GM12878 (cell line): ENCODE results near the gene SH2D3A. TPM values are rescaled to one million over a fixed set of nuclear protein-coding genes. Genes with fewer than 3 reads are reported as not detected.

Experiments used
- ATAC-seq: fragments of 200-7000 bp; cut with Tn5 transposase; 3 replicates; pipeline ENCODE4 v1.9.1; 2020; ENCODE audit warnings: mild to moderate bottlenecking, moderate library complexity
- BruUV-seq: library from RNA; stranded (reverse); fragments of 400-500 nt; replicated peaks from 2 replicates; lab custom pipeline; 2021; lab: Mats Ljungman, UMichigan
- CTCF ChIA-PET: fragments of 300-600 bp; sonication (Branson Sonifier 250); formaldehyde crosslinking; extraction: SDS; loops from one replicate; lab custom pipeline; 2021; ENCODE audit warnings: inconsistent platforms; lab: Yijun Ruan, JAX
- POLR2A ChIA-PET: fragments of 350-600 bp; formaldehyde crosslinking; extraction: SDS; loops from one replicate; lab custom pipeline; 2021; ENCODE audit warnings: inconsistent platforms; lab: Charles Lee
- RAD21 ChIA-PET: fragments of 300-600 bp; sonication (Branson Sonifier 250); formaldehyde crosslinking; loops from one replicate; lab custom pipeline; 2023; ENCODE audit warnings: antibody characterized with exemption; ENCODE audit not compliant: unreplicated experiment; lab: Charles Lee
- SMC1A ChIA-PET: fragments of 300-600 bp; sonication (Branson Sonifier 250); formaldehyde crosslinking; loops from one replicate; lab custom pipeline; 2023; ENCODE audit not compliant: unreplicated experiment, uncharacterized antibody; lab: Charles Lee
- DNase-seq: peaks from one replicate; pipeline ENCODE4 v3.0.0-alpha.2; 2011; ENCODE audit warnings: low read depth, low spot score
- FAIRE-seq: peaks from 3 replicates; lab custom pipeline; 2011; peaks lifted over from hg19 to GRCh38; lab: Jason Lieb, UNC
- H2AFZ ChIP-seq: 2 replicates; pipeline ENCODE4 v1.6.0; 2011; ENCODE audit warnings: low read depth, low read length, control low read depth; ENCODE audit not compliant: control insufficient read depth
- H3K27ac ChIP-seq: 2 replicates; pipeline ENCODE4 v1.5.1; 2011; ENCODE audit warnings: control low read depth; ENCODE audit not compliant: control insufficient read depth, insufficient read depth
- H3K27me3 ChIP-seq, 2 experiments: replicated peaks in 1 of 2; 2 replicates each; pipeline versions ENCODE4 v1.6.0 to v1.6.1; 2011; ENCODE audit warnings: low read length in 1 of 2; ENCODE audit not compliant: control insufficient read depth in 2 of 2, insufficient read depth in 2 of 2
- H3K36me3 ChIP-seq, 2 experiments: 2 replicates each; pipeline ENCODE4 v1.5.1; 2011; ENCODE audit warnings: low read length in 1 of 2; ENCODE audit not compliant: control insufficient read depth in 2 of 2, insufficient read depth in 2 of 2
- H3K4me1 ChIP-seq: 2 replicates; pipeline ENCODE4 v1.6.1; 2011; ENCODE audit warnings: mild to moderate bottlenecking, low read length, moderate library complexity, mixed read lengths; ENCODE audit not compliant: control insufficient read depth, insufficient read depth
- H3K4me2 ChIP-seq: 2 replicates; pipeline ENCODE4 v1.6.0; 2011; ENCODE audit warnings: control low read depth; ENCODE audit not compliant: control insufficient read depth, insufficient read depth
- H3K4me3 ChIP-seq: fragments of 200-600 bp; sonication (generic); 2 replicates; pipeline ENCODE4 v1.5.1; 2016
- H3K79me2 ChIP-seq: 2 replicates; pipeline ENCODE4 v1.6.0; 2011; ENCODE audit warnings: low read length; ENCODE audit not compliant: control insufficient read depth, insufficient read depth
- H3K9ac ChIP-seq: 2 replicates; pipeline ENCODE4 v1.8.0; 2011; ENCODE audit warnings: low read length, control low read depth, mixed read lengths; ENCODE audit not compliant: control insufficient read depth, insufficient read depth
- H3K9me3 ChIP-seq: replicated peaks from 3 replicates; pipeline ENCODE4 v1.5.1; 2011; ENCODE audit warnings: mild to moderate bottlenecking, low read length; ENCODE audit not compliant: control insufficient read depth, insufficient read depth
- H4K20me1 ChIP-seq: 2 replicates; pipeline ENCODE4 v1.6.0; 2011; ENCODE audit not compliant: control insufficient read depth, insufficient read depth
- BACH1 ChIP-seq: fragments of 450-650 bp; IDR thresholded peaks from 2 replicates; pipeline ENCODE4 v1.6.1; 2017; ENCODE audit warnings: mild to moderate bottlenecking, borderline replicate concordance
- BHLHE40 ChIP-seq, 2 experiments: fragments of 450-650 bp in 1 of 2; IDR thresholded peaks; 2 replicates each; pipeline ENCODE4 v1.6.1; 2011 to 2017; ENCODE audit warnings: low read depth in 2 of 2, borderline replicate concordance in 1 of 2, improper control_type of control experiment in 1 of 2, low read length in 1 of 2, mild to moderate bottlenecking in 1 of 2
- CBX5 ChIP-seq: sonication (generic); IDR thresholded peaks from 2 replicates; pipeline ENCODE4 v1.6.1; 2016; ENCODE audit warnings: low read depth, moderate library complexity, mild to moderate bottlenecking, inconsistent platforms
- CEBPZ ChIP-seq: fragments of 150-350 bp; IDR thresholded peaks from 2 replicates; pipeline ENCODE4 v1.6.1; 2016; ENCODE audit warnings: low read depth, low read length
- CREM ChIP-seq: IDR thresholded peaks from 2 replicates; pipeline ENCODE4 v1.6.1; 2014; ENCODE audit warnings: antibody characterized with exemption, low read depth
- E2F4 ChIP-seq: IDR thresholded peaks from 2 replicates; pipeline ENCODE4 v1.6.1; 2012; ENCODE audit warnings: low read depth, low read length, improper control_type of control experiment
- GABPA ChIP-seq: IDR thresholded peaks from 2 replicates; pipeline ENCODE4 v1.6.1; 2014; ENCODE audit warnings: antibody characterized with exemption, low read depth, mild to moderate bottlenecking, inconsistent platforms
- GATAD2B ChIP-seq: fragments of 450-650 bp; conservative IDR thresholded peaks from 2 replicates; pipeline ENCODE4 v1.6.1; 2017; ENCODE audit warnings: low read depth, mild to moderate bottlenecking, moderate library complexity
- IRF4 ChIP-seq: IDR thresholded peaks from 2 replicates; pipeline ENCODE4 v1.6.1; 2011; ENCODE audit warnings: low read depth, low read length
- KDM1A ChIP-seq: fragments of 200-600 bp; sonication (generic); IDR thresholded peaks from 2 replicates; pipeline ENCODE4 v1.6.1; 2016; ENCODE audit warnings: borderline replicate concordance
- MEF2A ChIP-seq: IDR thresholded peaks from 2 replicates; pipeline ENCODE4 v1.6.1; 2011; ENCODE audit warnings: low read depth, mild to moderate bottlenecking, low read length, moderate library complexity; ENCODE audit not compliant: insufficient read depth
- MXI1 ChIP-seq: fragments of 150-350 bp; IDR thresholded peaks from 2 replicates; pipeline ENCODE4 v1.6.1; 2011; ENCODE audit warnings: low read depth, mild to moderate bottlenecking, inconsistent platforms, low read length, improper control_type of control experiment
- NBN ChIP-seq: fragments of 450-650 bp; IDR thresholded peaks from 2 replicates; pipeline ENCODE4 v1.6.1; 2016
- PAX5 ChIP-seq: IDR thresholded peaks from 2 replicates; pipeline ENCODE4 v1.6.1; 2011; ENCODE audit warnings: low read depth, low read length, borderline replicate concordance
- POLR2AphosphoS5 ChIP-seq: IDR thresholded peaks from 2 replicates; pipeline ENCODE4 v1.6.1; 2011; ENCODE audit warnings: mild to moderate bottlenecking, low read length, inconsistent platforms
- RBBP5 ChIP-seq: fragments of 200-600 bp; sonication (generic); conservative IDR thresholded peaks from 2 replicates; pipeline ENCODE4 v1.6.1; 2016
- SMARCA5 ChIP-seq: fragments of 450-650 bp; IDR thresholded peaks from 2 replicates; pipeline ENCODE4 v1.6.1; 2017; ENCODE audit warnings: mild to moderate bottlenecking
- TCF12 ChIP-seq: IDR thresholded peaks from 2 replicates; pipeline ENCODE4 v1.6.1; 2011; ENCODE audit warnings: low read depth, mild to moderate bottlenecking, low read length
- USF1 ChIP-seq: IDR thresholded peaks from 2 replicates; pipeline ENCODE4 v1.6.1; 2011; ENCODE audit warnings: borderline replicate concordance, low read depth, mild to moderate bottlenecking, moderate library complexity, mixed read lengths, low read length; ENCODE audit not compliant: insufficient read depth; ENCODE audit errors: extremely low read length
- WRNIP1 ChIP-seq: IDR thresholded peaks from 2 replicates; pipeline ENCODE4 v1.6.1; 2011; ENCODE audit warnings: low read depth, low read length, improper control_type of control experiment, borderline replicate concordance
- ZNF384 ChIP-seq: IDR thresholded peaks from 2 replicates; pipeline ENCODE4 v1.6.1; 2012; ENCODE audit warnings: low read depth, mild to moderate bottlenecking, low read length, improper control_type of control experiment, borderline replicate concordance
- ZNF622 ChIP-seq: fragments of 450-650 bp; IDR thresholded peaks from 2 replicates; pipeline ENCODE4 v1.6.1; 2017; ENCODE audit warnings: mild to moderate bottlenecking, inconsistent platforms
- WGBS: methylation state at CpG from one replicate; pipeline ENCODE4 v1.1.6; 2016; ENCODE audit warnings: low lambda C conversion rate; ENCODE audit not compliant: insufficient replicate concordance, insufficient coverage; ENCODE audit errors: missing lambda C conversion rate; 5-methylcytosine and 5-hydroxymethylcytosine counted together
- in situ Hi-C: fragments of 300-500 bp; cut with MboI; formaldehyde crosslinking; loops from 9 replicates; pipeline ENCODE4 v1.14.3; 2018; ENCODE audit warnings: mixed read lengths
- intact Hi-C: fragments of 100-400 bp; cut with micrococcal nuclease; formaldehyde crosslinking; loops from one replicate; pipeline ENCODE4 v1.14.2; 2022; ENCODE audit not compliant: unreplicated experiment
- polyA plus RNA-seq, 11 experiments: library from polyadenylated mRNA; depleted of rRNA in 4 of 11; unstranded in 6 of 11; stranded (reverse) in 5 of 11; fragments of >200 nt; fragmentation: Nextera tagmentation in 4 of 11; fragmentation: Illumina TruSeq in 1 of 11; extraction: Ambion mirVana in 4 of 11; extraction: Trizol in 1 of 11; gene quantifications; 1 replicate in 1 of 11; 2 replicates in 10 of 11; pipeline versions ENCODE4 v1.2.1 to v1.2.3, GENCODE V29; 2011 to 2016; ENCODE audit warnings: inconsistent platforms in 2 of 11, missing spikeins in 2 of 11, low read depth in 1 of 11
- total RNA-seq, 4 experiments: library from RNA; depleted of rRNA in 3 of 4; stranded (reverse); fragments of >200 nt in 3 of 4; fragmentation: Illumina TruSeq in 1 of 4; extraction: Trizol in 1 of 4; gene quantifications; 2 replicates each; pipeline versions ENCODE4 v1.2.1 to v1.2.3, GENCODE V29; 2013 to 2021

The SH2D3A gene
- total and polyA plus RNA-seq, 10 of the 15 experiments (the other 5 are each of a cell fraction or from before 2014, with no cell fraction given), result 0.77 to 24.4 (median 9.5) TPM

GRCh38 chr19:6708346-6708745 is 58.9 kb downstream of the SH2D3A start (continued):
- TF ChIP-seq CEBPZ, result no peak
- no peak for TF ChIP-seq WRNIP1
- no peak for TF ChIP-seq GABPA
- no peak for TF ChIP-seq MEF2A
- TF ChIP-seq, all 136 proteins: peak for 0

- intact Hi-C loops, result no loop called here
- no peaks in the 10 kb centered on the region for H4K20me1 ChIP-seq
- H3K36me3 ChIP-seq, result no peaks in the 10 kb centered on the region
- no peak overlapping the region for H3K4me2 ChIP-seq
- ChIA-PET CTCF (interaction anchor here (0.6 kb wide), 1 partner anchor 19 kb away, joined by 3 read pairs; no protein-coding TSS in a partner anchor), POLR2A (no interaction called here), RAD21 (no interaction called here), SMC1A (no interaction called here)
- FAIRE-seq, result no peak
- in situ Hi-C loops, result no loop called here
- DNase-seq, result no peak
- no peaks in the 10 kb centered on the region for H3K9me3 ChIP-seq
- no peak for ATAC-seq
- H3K27me3 ChIP-seq, result no peaks in the 10 kb centered on the region; a peak in 2 of 4 replicates
- 63% methylated on average over 16 of the region's 16 CpGs for WGBS
- BruUV-seq, result no TSS peak
- H3K9ac ChIP-seq, result no peak overlapping the region
- no peak overlapping the region for H2AFZ ChIP-seq
- no peak overlapping the region for H3K4me3 ChIP-seq
- no peaks in the 10 kb centered on the region for H3K4me1 ChIP-seq
- no peaks in the 10 kb centered on the region for H3K79me2 ChIP-seq
- H3K27ac ChIP-seq, result no peak overlapping the region
- TF ChIP-seq MXI1, result no peak
- no peak for TF ChIP-seq SMARCA5
- TF ChIP-seq NBN, result no peak
- no peak for TF ChIP-seq ZNF384
- no peak for TF ChIP-seq PAX5
- TF ChIP-seq TCF12, result no peak
- TF ChIP-seq RBBP5, result no peak
- TF ChIP-seq BHLHE40 (IDR thresholded peaks at IDR 0.05; ENCODE audit: borderline replicate concordance in 1 of 2, low read depth in 2 of 2, low read length in 1 of 2), result no peak
- TF ChIP-seq KDM1A, result no peak
- TF ChIP-seq CBX5, result no peak
- TF ChIP-seq CREM, result no peak
- TF ChIP-seq E2F4, result no peak
- no peak for TF ChIP-seq ZNF622
- TF ChIP-seq BACH1, result no peak
- TF ChIP-seq GATAD2B, result no peak
- no peak for TF ChIP-seq IRF4
- no peak for TF ChIP-seq POLR2AphosphoS5
- no peak for TF ChIP-seq USF1
Observed at GRCh38 chr19:6707658-6708018, 59.6 kb downstream of the SH2D3A start.
